ENCODE data around the gene ASB9.
"Not testable (repeated sequence)": the region's sequence is repeated elsewhere in the genome, so short reads cannot be mapped to it uniquely, and the experiment has no call there.

Gene ASB9

GRCh38 chrX:15240414-15240813 is 29.5 kb downstream of the ASB9 start:
- DNase-seq, result no peak

- DNase-seq, result no peak
Measured at GRCh38 chrX:15236146-15236545, 33.7 kb downstream of the ASB9 start.

- no peak for DNase-seq
Measured at GRCh38 chrX:15235001-15235400, 34.9 kb downstream of the ASB9 start.

GRCh38 chrX:15233416-15234015 is 36.4 kb downstream of the ASB9 start:
- no peak for DNase-seq

GRCh38 chrX:15224747-15225146 is 45.1 kb downstream of the ASB9 start:
- no peak for DNase-seq

- DNase-seq, result no peak
Measured at GRCh38 chrX:15221321-15221720, 48.6 kb downstream of the ASB9 start.

GRCh38 chrX:15217161-15217560 is 52.7 kb downstream of the ASB9 start:
- DNase-seq, result no peak

GRCh38 chrX:15216280-15216679 is 53.6 kb downstream of the ASB9 start:
- no peak for DNase-seq

- no peak for DNase-seq
Measured at GRCh38 chrX:15215366-15215765, 54.5 kb downstream of the ASB9 start.

- DNase-seq, result no peak
Measured at GRCh38 chrX:15214588-15214987, 55.3 kb downstream of the ASB9 start.

GRCh38 chrX:15209096-15209495 is 60.8 kb downstream of the ASB9 start:
- DNase-seq, result no peak

GRCh38 chrX:15207994-15208393 is 61.9 kb downstream of the ASB9 start:
- no peak for DNase-seq

GRCh38 chrX:15207384-15207783 is 62.5 kb downstream of the ASB9 start:
- no peak for DNase-seq

- DNase-seq, result peak; percentile 47
Measured at GRCh38 chrX:15206306-15206705, 63.6 kb downstream of the ASB9 start.

GRCh38 chrX:15204130-15204751 is 65.6 kb downstream of the ASB9 start:
- DNase-seq, result no peak

- no peak for DNase-seq
Measured at GRCh38 chrX:15203694-15204093, 66.2 kb downstream of the ASB9 start.

GRCh38 chrX:15202454-15203177 is 67.3 kb downstream of the ASB9 start:
- DNase-seq, result no peak

GRCh38 chrX:15200871-15201270 is 69.0 kb downstream of the ASB9 start:
- no peak for DNase-seq

- DNase-seq, result not testable (repeated sequence)
Measured at GRCh38 chrX:15198608-15199202, 71.2 kb downstream of the ASB9 start.

- no peak for DNase-seq
Measured at GRCh38 chrX:15194146-15194545, 75.7 kb downstream of the ASB9 start.

Data from NCI-H146 (cell line).